Neural cell (in vitro differentiated cells): ENCODE measurements around the gene BSCL2.

Experiments used
- CTCF ChIP-seq: fragments of 450-650 bp; IDR thresholded peaks from 2 replicates; pipeline ENCODE4 v1.5.1; 2014; ENCODE audit warnings: antibody characterized with exemption, mild to moderate bottlenecking, moderate library complexity; ENCODE audit not compliant: poor library complexity, severe bottlenecking
- EP300 ChIP-seq: fragments of 450-650 bp; conservative IDR thresholded peaks from 2 replicates; pipeline ENCODE4 v1.6.1; 2014; ENCODE audit warnings: antibody characterized with exemption, mild to moderate bottlenecking, moderate library complexity; ENCODE audit not compliant: poor library complexity, severe bottlenecking
- EZH2 ChIP-seq: fragments of 200-600, 300-800 bp; shearing (Covaris generic), sonication (generic); IDR thresholded peaks from 2 replicates; pipeline ENCODE4 v1.6.1; 2014; ENCODE audit warnings: antibody characterized with exemption, low read length, borderline replicate concordance, mild to moderate bottlenecking; ENCODE audit not compliant: insufficient read depth, poor library complexity, severe bottlenecking
- MXI1 ChIP-seq: fragments of 450-650 bp; conservative IDR thresholded peaks from 2 replicates; pipeline ENCODE4 v1.6.1; 2014; ENCODE audit warnings: antibody characterized with exemption, mild to moderate bottlenecking; ENCODE audit not compliant: poor library complexity, severe bottlenecking
- POLR2AphosphoS5 ChIP-seq: IDR thresholded peaks from 2 replicates; pipeline ENCODE4 v1.6.1; 2012
- RAD21 ChIP-seq: fragments of 450-650 bp; conservative IDR thresholded peaks from 2 replicates; pipeline ENCODE4 v1.6.1; 2014; ENCODE audit warnings: antibody characterized with exemption, mild to moderate bottlenecking, moderate library complexity
- REST ChIP-seq: IDR thresholded peaks from 2 replicates; pipeline ENCODE4 v1.6.1; 2012; ENCODE audit warnings: borderline replicate concordance
- SMC3 ChIP-seq: fragments of 450-650 bp; conservative IDR thresholded peaks from 2 replicates; pipeline ENCODE4 v1.6.1; 2014; ENCODE audit warnings: antibody characterized with exemption, mild to moderate bottlenecking, moderate library complexity; ENCODE audit not compliant: poor library complexity
- TAF1 ChIP-seq: IDR thresholded peaks from 2 replicates; pipeline ENCODE4 v1.6.1; 2012; ENCODE audit warnings: low read depth

DNA sequence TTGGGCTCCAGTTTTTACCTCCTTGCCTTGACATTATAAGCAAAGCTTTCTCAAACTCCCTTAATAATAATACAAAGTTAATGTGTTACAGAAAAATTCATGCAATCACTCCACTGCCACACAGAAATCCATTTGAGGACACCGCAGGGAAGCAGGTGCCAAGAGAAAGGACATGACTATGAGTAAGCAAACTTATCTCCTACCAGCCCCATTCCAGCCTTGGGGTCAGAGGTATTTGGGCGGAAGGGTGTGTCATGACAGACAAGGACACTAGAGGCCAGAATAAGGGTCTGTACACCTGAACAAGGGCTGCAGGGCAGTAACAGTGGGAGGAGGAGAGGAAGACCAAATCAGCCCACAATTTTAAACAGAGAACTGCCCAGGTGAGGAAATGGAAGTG is 6.1 kb upstream of the BSCL2 start:
- TF ChIP-seq CTCF, result no peak
- no peak for TF ChIP-seq EP300
- TF ChIP-seq EZH2, result no peak
- no peak for TF ChIP-seq POLR2AphosphoS5
- TF ChIP-seq REST, result no peak
- no peak for TF ChIP-seq RAD21
- no peak for TF ChIP-seq MXI1
- TF ChIP-seq TAF1, result no peak
- TF ChIP-seq SMC3, result no peak
